Natural killer cell (primary cell): ENCODE data around the gene LHFPL3. TPM values are rescaled to one million over a fixed set of nuclear protein-coding genes. Genes with fewer than 3 reads are reported as not detected.

Experiments
- ATAC-seq, 3 donors: fragments of 150-1000 bp in 2 of 3; fragments of 200-7000 bp in 1 of 3; cut with Tn5 transposase; 1 replicate in 1 of 3; 2 replicates in 2 of 3; pipeline ENCODE4 v1.10.0; 2021; ENCODE audit warnings: mild to moderate bottlenecking in 2 of 3, moderate library complexity in 2 of 3
- DNase-seq, 2 donors: peaks; one replicate each; pipeline versions ENCODE4 v3.0.0 to v3.0.0-alpha.2; 2013 to 2021; ENCODE audit warnings: mixed read lengths in 1 of 2
- H3K27ac ChIP-seq: one replicate; pipeline ENCODE4 v1.5.1; 2013; ENCODE audit warnings: mild to moderate bottlenecking, low read length
- H3K27me3 ChIP-seq: one replicate; pipeline ENCODE4 v1.6.1; 2013; ENCODE audit warnings: low read length; ENCODE audit not compliant: control insufficient read depth, insufficient read depth
- H3K36me3 ChIP-seq: one replicate; pipeline ENCODE4 v1.6.1; 2013; ENCODE audit warnings: low read length; ENCODE audit not compliant: control insufficient read depth, insufficient read depth
- H3K4me1 ChIP-seq: one replicate; pipeline ENCODE4 v1.6.1; 2013; ENCODE audit warnings: low read length; ENCODE audit not compliant: control insufficient read depth, insufficient read depth
- H3K4me3 ChIP-seq: one replicate; pipeline ENCODE4 v1.5.1; 2013; ENCODE audit warnings: low read length
- H3K9me3 ChIP-seq: one replicate; pipeline ENCODE4 v1.6.1; 2013; ENCODE audit warnings: low read length; ENCODE audit not compliant: control insufficient read depth, insufficient read depth
- H3K27ac Mint-ChIP-seq, 2 donors: one replicate each; pipeline ENCODE4 v1.8.0; 2022; ENCODE audit warnings: mild to moderate bottlenecking in 2 of 2, mixed read lengths in 2 of 2, moderate library complexity in 1 of 2
- H3K27me3 Mint-ChIP-seq, 2 donors: one replicate each; pipeline ENCODE4 v1.8.0; 2022; ENCODE audit warnings: low read depth in 2 of 2, mixed read lengths in 2 of 2
- H3K36me3 Mint-ChIP-seq: one replicate; pipeline ENCODE4 v1.8.0; 2022; ENCODE audit warnings: mixed read lengths
- H3K4me1 Mint-ChIP-seq, 2 donors: one replicate each; pipeline ENCODE4 v1.8.0; 2022; ENCODE audit warnings: mixed read lengths in 2 of 2
- H3K4me3 Mint-ChIP-seq: one replicate; pipeline ENCODE4 v1.8.0; 2022; ENCODE audit warnings: mild to moderate bottlenecking, moderate library complexity, mixed read lengths
- H3K9me3 Mint-ChIP-seq, 2 donors: one replicate each; pipeline ENCODE4 v1.8.0; 2022; ENCODE audit warnings: mixed read lengths in 2 of 2
- CTCF ChIP-seq: fragments of 200-600 bp; IDR thresholded peaks from one replicate; pipeline ENCODE4 v1.8.0; 2022; ENCODE audit warnings: antibody characterized with exemption
- WGBS: methylation state at CpG from one replicate; pipeline ENCODE4 v1.1.7; 2013; ENCODE audit warnings: missing lambda C conversion rate; ENCODE audit not compliant: insufficient coverage; 5-methylcytosine and 5-hydroxymethylcytosine counted together
- intact Hi-C: fragments of 100-400 bp; cut with micrococcal nuclease; formaldehyde crosslinking; loops from one replicate; pipeline ENCODE4 v1.14.2; 2022
- total RNA-seq, 4 donors: library from RNA; stranded (reverse); fragments of 120-200 nt in 1 of 4; gene quantifications; one replicate each; pipeline versions ENCODE4 v1.2.3 to v1.2.4, GENCODE V29; 2013 to 2022

The LHFPL3 gene
- total RNA-seq, 3 donors from 2014 or later (not counting 1 experiment from before 2014, with no cell fraction given) = not detected

GRCh38 chr7:104431930-104432329 lies 103.5 kb downstream of the LHFPL3 start:
- no peaks in the 10 kb centered on the region for H3K9me3 Mint-ChIP-seq

GRCh38 chr7:104434129-104434528 lies 105.7 kb downstream of the LHFPL3 start:
- DNase-seq (no peak), ATAC-seq (no peak)
- H3K4me1 Mint-ChIP-seq = no peaks in the 10 kb centered on the region
- H3K36me3 Mint-ChIP-seq = no peaks in the 10 kb centered on the region
- no peaks in the 10 kb centered on the region for H3K27me3 Mint-ChIP-seq
- WGBS = 97% methylated on average over 2 of the region's 2 CpGs
- Histone ChIP-seq H3K36me3 (no peaks in the 10 kb centered on the region), H3K27me3 (no peaks in the 10 kb centered on the region), H3K9me3 (no peaks in the 10 kb centered on the region), H3K4me3 (no peak overlapping the region), H3K4me1 (no peaks in the 10 kb centered on the region), H3K27ac (no peak overlapping the region)
- intact Hi-C loops = no loop called here
- TF ChIP-seq CTCF = no peak
- H3K4me3 Mint-ChIP-seq = no peak overlapping the region
- H3K27ac Mint-ChIP-seq = no peak overlapping the region
- H3K9me3 Mint-ChIP-seq = no peaks in the 10 kb centered on the region

More at GRCh38 chr7:104431930-104432329, 103.5 kb downstream of the LHFPL3 start:
- H3K36me3 Mint-ChIP-seq = no peaks in the 10 kb centered on the region
- no peaks in the 10 kb centered on the region for H3K27me3 ChIP-seq
- H3K27ac Mint-ChIP-seq = no peak overlapping the region
- no peak overlapping the region for H3K4me3 Mint-ChIP-seq
- whole genome bisulfite sequencing = 88% methylated on average over 1 of the region's 1 CpG
- no peak overlapping the region for H3K27ac ChIP-seq
- H3K27me3 Mint-ChIP-seq = no peaks in the 10 kb centered on the region
- ATAC-seq = no peak
- no peak overlapping the region for H3K4me3 ChIP-seq
- H3K4me1 Mint-ChIP-seq = no peaks in the 10 kb centered on the region
- no peaks in the 10 kb centered on the region for H3K9me3 ChIP-seq
- intact Hi-C loops = no loop called here
- no peak for TF ChIP-seq CTCF
- no peaks in the 10 kb centered on the region for H3K36me3 ChIP-seq
- no peaks in the 10 kb centered on the region for H3K4me1 ChIP-seq
- DNase-seq = no peak

- Histone ChIP-seq H3K4me3 (no peak overlapping the region), H3K9me3 (no peaks in the 10 kb centered on the region), H3K36me3 (no peaks in the 10 kb centered on the region), H3K27ac (no peak overlapping the region), H3K4me1 (no peaks in the 10 kb centered on the region), H3K27me3 (no peaks in the 10 kb centered on the region)
- DNase-seq = no peak
- intact Hi-C loops = no loop called here
- TF ChIP-seq CTCF = no peak
- no peaks in the 10 kb centered on the region for H3K9me3 Mint-ChIP-seq
- no peaks in the 10 kb centered on the region for H3K36me3 Mint-ChIP-seq
- no peaks in the 10 kb centered on the region for H3K4me1 Mint-ChIP-seq
- H3K4me3 Mint-ChIP-seq = no peak overlapping the region
- H3K27ac Mint-ChIP-seq = no peak overlapping the region
- 71% methylated on average over 1 of the region's 1 CpG for WGBS
- H3K27me3 Mint-ChIP-seq = no peaks in the 10 kb centered on the region
- no peak for ATAC-seq
These were observed 114.1 kb downstream of the LHFPL3 start for GRCh38 chr7:104442481-104442880.

- H3K4me3 Mint-ChIP-seq = no peak overlapping the region
- no peak overlapping the region for H3K4me3 ChIP-seq
- no peaks in the 10 kb centered on the region for H3K9me3 Mint-ChIP-seq
- H3K36me3 Mint-ChIP-seq = no peaks in the 10 kb centered on the region
- 100% methylated on average over 1 of the region's 1 CpG for WGBS
- H3K4me1 ChIP-seq = no peaks in the 10 kb centered on the region
- intact Hi-C loops = no loop called here
- H3K27me3 ChIP-seq = peaks cover 2% of the 10 kb centered on the region
- no peak overlapping the region for H3K27ac ChIP-seq
- no peaks in the 10 kb centered on the region for H3K4me1 Mint-ChIP-seq
- H3K9me3 ChIP-seq = no peaks in the 10 kb centered on the region
- ATAC-seq (no peak), DNase-seq (no peak)
- H3K36me3 ChIP-seq = no peaks in the 10 kb centered on the region
- no peaks in the 10 kb centered on the region for H3K27me3 Mint-ChIP-seq
- TF ChIP-seq CTCF = no peak
- H3K27ac Mint-ChIP-seq = no peak overlapping the region
These were observed 115.6 kb downstream of the LHFPL3 start for GRCh38 chr7:104444017-104444416.
